GM21360 (cell line): ENCODE measurements around the gene CPPED1.
"Not testable (repeated sequence)": the region's sequence is repeated elsewhere in the genome, so short reads cannot be mapped to it uniquely, and the experiment has no call there.

Experiments used
- ATAC-seq: cut with Tn5 transposase; IDR thresholded peaks from one replicate; pipeline ENCODE4 v1.9.1; 2021; ENCODE audit warnings: mild to moderate bottlenecking, moderate library complexity; ENCODE audit not compliant: unreplicated experiment

Gene CPPED1

GRCh38 chr16:12771341-12771798 is 32.3 kb downstream of the CPPED1 start:
- ATAC-seq = no peak

- ATAC-seq = no peak
Measured at GRCh38 chr16:12769525-12769924, 34.2 kb downstream of the CPPED1 start.

DNA sequence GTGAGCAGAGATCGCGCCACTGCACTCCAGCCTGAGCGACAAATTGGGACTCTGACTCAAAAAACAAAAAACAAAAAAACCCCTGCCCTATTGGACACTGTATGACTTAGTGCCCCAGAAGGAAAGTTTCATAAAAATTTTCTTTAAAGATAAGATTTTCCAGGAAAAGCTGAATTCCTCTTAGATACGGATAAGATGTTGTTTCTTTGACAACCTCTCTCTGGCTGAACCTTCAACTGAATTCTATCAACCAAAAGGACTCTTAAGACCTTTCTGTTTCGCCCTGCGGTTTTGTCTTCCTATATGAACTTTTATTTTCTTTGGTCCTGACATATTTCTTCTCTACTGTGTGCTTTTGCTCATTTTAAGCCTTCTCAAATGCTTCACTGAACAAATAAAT is 35.8 kb downstream of the CPPED1 start:
- ATAC-seq = no peak

DNA sequence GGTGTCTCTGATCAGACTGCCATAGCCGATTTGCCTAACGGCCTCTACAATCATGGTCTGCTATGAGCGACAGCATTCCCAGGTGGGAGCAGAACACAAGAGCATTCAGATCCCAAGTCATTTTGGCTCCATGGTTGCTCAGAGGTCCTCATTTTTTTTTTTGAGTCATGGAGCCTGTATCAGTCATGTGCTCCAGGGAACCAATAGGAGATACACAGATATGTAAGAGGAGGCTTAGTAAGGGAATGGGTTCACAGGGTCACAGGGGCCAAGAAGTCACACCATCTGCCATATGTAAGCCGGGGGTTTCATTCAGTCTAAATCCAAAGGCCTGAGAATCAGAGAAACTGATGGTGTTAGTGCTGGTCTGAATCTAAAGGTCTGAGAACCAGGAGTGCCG is 36.8 kb downstream of the CPPED1 start:
- no peak for ATAC-seq

GRCh38 chr16:12766208-12766607 is 37.5 kb downstream of the CPPED1 start:
- not testable (repeated sequence) for ATAC-seq

GRCh38 chr16:12764813-12765488 is 38.7 kb downstream of the CPPED1 start:
- no peak for ATAC-seq

DNA sequence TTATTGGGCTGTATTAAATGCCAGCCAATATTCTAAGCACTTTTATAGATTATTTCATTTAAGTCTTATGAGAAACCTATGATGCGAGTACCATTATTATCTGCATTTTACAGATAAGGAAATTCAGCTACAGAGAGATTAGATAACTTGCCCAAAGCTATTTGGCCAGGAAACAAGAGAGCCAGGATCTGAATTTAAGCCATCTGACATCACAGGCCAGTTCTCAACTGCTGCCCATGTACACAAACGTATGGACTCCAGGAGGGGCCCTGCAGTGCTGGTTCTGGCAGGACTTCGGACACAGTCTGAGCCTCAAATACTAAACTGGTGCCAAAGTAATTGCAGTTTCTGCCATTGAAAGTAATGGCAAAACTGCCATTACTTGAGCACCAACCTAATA is 40.2 kb downstream of the CPPED1 start:
- ATAC-seq = no peak

DNA sequence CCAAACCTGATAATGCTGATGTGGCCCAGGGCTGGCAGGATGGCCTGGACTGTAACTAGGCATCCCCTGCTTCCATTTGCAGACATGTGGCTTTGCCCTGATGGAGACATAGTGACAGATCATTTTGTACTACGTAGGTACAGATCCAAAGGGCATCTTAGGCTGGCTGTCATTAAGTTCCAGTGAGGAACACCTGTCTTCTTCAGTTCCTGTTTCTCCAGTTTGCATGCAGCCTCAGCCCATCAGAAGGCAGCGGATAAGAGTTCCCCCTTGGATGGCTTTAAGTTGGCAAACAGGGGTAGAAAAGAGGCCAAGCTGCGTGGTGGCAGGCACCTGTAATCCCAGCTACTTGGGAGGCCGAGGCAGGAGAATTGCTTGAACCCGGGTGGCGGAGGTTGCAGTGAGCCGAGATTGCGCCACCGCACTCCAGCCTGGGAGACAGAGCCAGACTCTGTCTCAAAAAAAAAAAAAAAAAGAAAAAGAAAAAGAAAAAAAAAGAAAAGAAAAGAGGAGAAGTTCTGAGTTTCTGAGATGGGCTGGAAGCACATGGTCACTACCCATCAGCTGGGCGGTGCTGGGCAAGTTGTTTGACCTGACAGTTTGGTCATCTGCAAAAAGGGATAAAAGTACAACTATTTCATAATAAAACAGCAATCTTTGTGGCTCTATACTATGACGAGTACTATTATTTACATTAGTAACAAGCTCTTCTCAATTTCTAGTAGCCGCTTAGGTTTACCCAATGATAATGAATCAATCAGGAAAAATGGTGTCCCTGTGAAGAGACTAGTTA is 42.7 kb downstream of the CPPED1 start:
- ATAC-seq = no peak

GRCh38 chr16:12758670-12759558 is 44.8 kb downstream of the CPPED1 start:
- ATAC-seq = no peak

- no peak for ATAC-seq
Measured at GRCh38 chr16:12758031-12758669, 45.5 kb downstream of the CPPED1 start.

DNA sequence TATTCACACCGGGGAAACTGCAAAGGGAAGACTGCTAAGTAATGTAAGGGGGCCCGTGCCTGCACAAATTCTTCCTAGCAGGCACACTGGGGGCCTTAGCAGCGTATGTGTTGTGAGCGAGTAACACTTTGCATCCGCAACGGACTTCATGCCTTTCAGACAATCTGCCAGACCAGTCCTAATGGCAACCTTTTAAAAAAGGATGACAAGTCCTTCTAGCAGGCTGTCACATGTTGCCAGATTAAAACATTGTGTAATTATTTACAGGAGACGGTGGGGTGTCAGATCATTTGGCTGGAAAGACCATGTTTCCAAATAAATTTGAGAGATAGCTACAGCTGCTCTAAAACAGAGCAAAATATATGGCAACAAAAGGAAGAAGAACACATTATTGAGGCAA is 46.1 kb downstream of the CPPED1 start:
- no peak for ATAC-seq

DNA sequence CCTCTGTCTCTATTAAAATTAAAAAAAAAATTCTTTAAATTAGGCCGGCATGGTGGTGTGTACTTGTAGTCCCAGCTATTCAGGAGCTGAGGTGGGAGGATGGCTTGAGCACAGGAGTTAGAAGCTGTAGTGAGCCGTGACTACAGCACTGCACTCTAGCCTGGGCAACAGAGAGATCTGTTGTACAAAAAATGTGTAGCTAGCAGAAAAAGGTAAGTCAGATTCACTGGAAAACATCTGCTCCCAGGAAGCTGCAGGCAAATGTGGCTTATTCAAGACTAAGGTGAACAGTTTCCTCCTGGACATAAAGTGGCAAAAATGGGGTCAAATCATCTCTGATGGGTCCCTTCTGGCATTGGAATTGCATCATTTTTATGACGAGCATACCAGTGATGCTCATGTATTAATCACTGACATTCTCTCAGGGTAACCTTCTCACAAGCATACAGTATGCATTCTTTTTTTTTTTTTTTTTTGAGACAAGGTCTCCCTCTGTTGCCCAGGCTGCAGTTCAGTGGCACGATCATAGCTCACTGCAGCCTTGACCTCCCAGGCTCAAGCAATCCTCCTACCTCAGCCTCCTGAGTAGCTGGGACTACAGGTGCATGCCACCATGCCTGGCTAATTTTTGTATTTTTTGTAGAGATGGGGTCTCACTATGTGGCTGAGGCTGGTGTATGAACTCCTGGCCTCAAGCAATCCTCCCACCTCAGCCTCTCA is 48.7 kb downstream of the CPPED1 start:
- ATAC-seq = no peak

DNA sequence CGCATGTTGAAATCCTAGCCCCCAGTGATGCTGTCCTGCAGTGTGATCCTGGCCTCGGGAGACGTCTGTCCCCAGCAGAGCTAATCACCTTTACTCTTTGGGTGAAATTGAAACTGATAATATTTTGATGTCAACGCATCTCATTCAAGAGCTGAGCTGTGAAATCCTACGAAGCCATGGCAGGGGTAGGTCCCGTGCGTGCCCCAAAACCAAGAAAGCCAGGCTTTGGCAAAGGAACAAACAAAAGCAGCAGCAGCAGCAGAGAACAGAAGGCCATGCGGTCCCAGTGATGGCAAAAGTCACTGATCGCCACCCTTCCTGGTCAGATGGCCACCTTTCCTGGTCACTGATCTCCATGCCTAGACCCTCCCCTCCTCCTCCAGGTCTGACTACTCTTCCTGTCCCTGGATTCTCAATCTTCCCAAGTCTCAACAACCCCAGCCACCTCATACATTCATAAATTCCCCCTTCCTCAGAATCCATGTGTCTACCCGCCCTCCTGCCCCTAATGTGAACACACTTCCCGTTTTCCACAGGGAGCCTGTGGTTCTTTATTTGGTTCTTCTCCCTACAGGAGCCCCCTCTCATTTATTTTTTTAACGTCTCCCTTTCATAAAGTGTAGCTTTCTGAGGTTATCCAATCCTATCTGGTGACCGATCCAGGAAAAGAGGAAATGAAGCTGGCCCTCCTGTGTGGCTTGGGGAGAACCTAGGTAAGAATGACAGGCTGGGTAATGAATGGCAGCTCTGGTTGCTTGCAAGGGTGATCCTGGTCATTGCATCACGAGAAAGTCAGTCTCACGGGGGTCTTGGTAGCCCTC is 50.3 kb downstream of the CPPED1 start:
- no peak for ATAC-seq

- no peak for ATAC-seq
Measured at GRCh38 chr16:12752159-12752558, 51.5 kb downstream of the CPPED1 start.

- ATAC-seq = no peak
Measured at GRCh38 chr16:12750554-12750918, 53.2 kb downstream of the CPPED1 start.

DNA sequence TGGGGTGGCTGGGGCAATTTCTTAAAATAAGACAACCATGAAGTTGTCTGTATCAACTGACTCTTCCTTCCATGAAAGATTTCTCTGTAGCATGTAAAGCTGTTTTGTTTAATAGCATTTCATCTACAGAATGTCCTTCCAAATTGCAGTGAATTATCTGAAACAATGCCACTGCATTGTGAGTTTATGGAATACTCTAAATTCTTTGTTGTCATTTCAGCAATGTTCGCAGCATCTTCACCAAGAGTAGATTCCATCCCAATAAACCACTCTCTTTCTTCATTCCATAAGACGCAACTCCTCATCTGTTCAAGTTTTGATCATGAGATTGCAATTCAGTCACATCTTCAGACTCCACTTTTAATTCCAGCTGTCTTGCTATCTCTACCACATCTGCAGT is 54.6 kb downstream of the CPPED1 start:
- no peak for ATAC-seq

DNA sequence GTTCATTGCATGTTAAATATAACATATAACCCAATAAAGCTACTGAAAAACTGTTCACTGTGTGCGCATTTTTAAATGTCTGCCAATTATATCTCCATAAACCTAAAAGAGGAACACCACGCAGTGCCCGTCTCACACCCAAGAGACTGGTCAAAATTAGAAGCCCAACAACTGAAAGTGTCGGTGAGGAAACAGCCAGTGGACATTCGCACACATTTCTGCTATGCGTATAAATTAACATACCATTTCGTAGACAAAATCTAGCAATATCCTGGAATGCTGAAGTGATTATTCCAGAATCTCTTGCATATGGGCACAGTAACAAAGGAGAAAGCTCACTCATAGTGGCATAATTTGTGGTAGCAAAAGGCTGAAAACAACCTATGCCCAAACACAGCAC is 55.9 kb downstream of the CPPED1 start:
- ATAC-seq = no peak

- ATAC-seq = no peak
Measured at GRCh38 chr16:12747261-12747660, 56.4 kb downstream of the CPPED1 start.

DNA sequence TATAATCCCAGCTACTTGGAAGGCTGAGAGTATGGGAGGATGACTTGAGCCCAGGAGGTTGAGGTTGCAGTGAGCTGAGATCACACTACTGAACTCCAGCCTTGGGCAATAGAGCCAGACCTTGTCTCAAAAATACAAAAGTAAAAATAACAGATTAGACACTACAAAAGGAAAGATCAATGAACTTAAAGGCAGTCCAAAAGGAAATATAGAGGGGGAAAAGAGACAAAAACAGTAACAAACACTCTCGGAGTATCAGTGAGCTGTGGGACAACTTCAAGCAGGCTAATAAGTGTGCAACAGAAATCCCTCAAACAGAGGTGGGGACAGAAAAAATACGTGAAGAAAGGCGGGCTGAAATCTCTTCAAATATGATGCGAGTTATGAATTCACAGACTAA is 58.8 kb downstream of the CPPED1 start:
- no peak for ATAC-seq

- no peak for ATAC-seq
Measured at GRCh38 chr16:12742741-12743140, 60.9 kb downstream of the CPPED1 start.
